Measurements from ENCODE around the gene CEBPZ. TPM values are rescaled to one million over a fixed set of nuclear protein-coding genes. Genes with fewer than 3 reads are reported as not detected.

Gene CEBPZ
- total and polyA plus RNA-seq, 2 donors (not counting 1 experiment from before 2014, with no cell fraction given) = 19.9 to 48.9 TPM

DNA sequence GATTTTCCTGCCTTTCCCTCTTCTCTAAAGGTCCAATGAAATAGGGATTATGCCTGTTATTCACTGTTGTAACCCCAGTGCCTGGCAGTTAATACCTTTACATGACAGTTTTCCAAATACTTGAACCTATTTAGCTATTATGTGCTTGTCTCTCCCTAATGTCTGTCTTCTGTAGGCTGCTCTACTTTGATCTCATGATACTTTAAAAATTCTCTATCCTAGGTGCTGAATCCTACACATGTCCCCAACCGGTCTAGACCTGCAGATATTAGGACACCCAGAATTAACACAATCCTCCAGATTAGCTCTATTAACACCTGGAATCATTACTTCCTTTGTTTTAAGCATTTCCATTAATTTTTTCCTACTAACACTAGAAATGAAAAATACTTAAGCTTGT, 7.3 kb downstream of the CEBPZ start:
- Histone ChIP-seq H3K27me3 (ENCODE audit: control insufficient read depth, insufficient read depth, low read length) (no peaks in the 10 kb centered on the region), H3K27ac (ENCODE audit: insufficient read depth, low read length) (no peak overlapping the region), H3K9ac (ENCODE audit: insufficient read depth, low read length) (no peak overlapping the region), H3K9me3 (ENCODE audit: control insufficient read depth, insufficient read depth, low read depth, low read length) (no peaks in the 10 kb centered on the region), H3K4me3 (replicated peaks in 1 of 4; ENCODE audit: control extremely low read depth in 1 of 4, insufficient read depth in 1 of 4, low read depth in 3 of 4, low read length in 4 of 4) (no peak overlapping the region), H3K4me2 (ENCODE audit: extremely low read depth, insufficient read depth, low read length) (no peak overlapping the region), H3K79me2 (ENCODE audit: control insufficient read depth, insufficient read depth, low read length) (peaks cover 27% of the 10 kb centered on the region), H3K4me1 (ENCODE audit: control insufficient read depth, extremely low read depth, insufficient read depth, low read length) (no peaks in the 10 kb centered on the region), H2AFZ (ENCODE audit: low read length) (no peak overlapping the region), H4K20me1 (ENCODE audit: control insufficient read depth, extremely low read depth, insufficient read depth, low read length) (no peaks in the 10 kb centered on the region), H3K36me3 (ENCODE audit: control insufficient read depth, insufficient read depth, low read length) (peaks cover 12% of the 10 kb centered on the region)
- DNase-seq (ENCODE audit: low read depth in 2 of 2) = no peak
- TF ChIP-seq, protein P1, sequence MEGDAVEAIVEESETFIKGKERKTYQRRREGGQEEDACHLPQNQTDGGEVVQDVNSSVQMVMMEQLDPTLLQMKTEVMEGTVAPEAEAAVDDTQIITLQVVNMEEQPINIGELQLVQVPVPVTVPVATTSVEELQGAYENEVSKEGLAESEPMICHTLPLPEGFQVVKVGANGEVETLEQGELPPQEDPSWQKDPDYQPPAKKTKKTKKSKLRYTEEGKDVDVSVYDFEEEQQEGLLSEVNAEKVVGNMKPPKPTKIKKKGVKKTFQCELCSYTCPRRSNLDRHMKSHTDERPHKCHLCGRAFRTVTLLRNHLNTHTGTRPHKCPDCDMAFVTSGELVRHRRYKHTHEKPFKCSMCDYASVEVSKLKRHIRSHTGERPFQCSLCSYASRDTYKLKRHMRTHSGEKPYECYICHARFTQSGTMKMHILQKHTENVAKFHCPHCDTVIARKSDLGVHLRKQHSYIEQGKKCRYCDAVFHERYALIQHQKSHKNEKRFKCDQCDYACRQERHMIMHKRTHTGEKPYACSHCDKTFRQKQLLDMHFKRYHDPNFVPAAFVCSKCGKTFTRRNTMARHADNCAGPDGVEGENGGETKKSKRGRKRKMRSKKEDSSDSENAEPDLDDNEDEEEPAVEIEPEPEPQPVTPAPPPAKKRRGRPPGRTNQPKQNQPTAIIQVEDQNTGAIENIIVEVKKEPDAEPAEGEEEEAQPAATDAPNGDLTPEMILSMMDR (conservative IDR thresholded peaks at IDR 0.05 in 1 of 2, IDR thresholded peaks at IDR 0.05 in 1 of 2; ENCODE audit: low read depth in 1 of 2, low read length in 2 of 2) = no peak
- no peak for TF ChIP-seq EZH2 (IDR thresholded peaks at IDR 0.05; ENCODE audit: low read length, missing control alignments)

DNA sequence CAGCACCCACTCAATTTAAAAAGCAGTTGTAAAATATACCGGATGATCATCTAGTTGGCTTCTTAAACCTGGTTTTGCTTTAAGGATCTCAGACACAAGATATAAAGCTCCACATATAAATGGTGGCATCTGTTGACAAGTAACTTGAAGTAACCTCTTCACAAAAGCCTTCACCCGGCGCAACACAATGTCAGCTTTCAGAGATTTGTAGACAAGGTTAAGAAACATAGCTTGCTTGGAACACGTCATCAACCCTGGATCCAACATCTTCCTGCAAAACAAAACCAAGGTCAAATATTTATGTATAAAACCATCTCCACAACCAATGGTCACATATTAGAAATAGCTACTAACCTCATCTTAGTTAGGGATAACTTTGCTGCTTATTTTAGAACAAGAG, 8.3 kb downstream of the CEBPZ start:
- no peak for DNase-seq (ENCODE audit: low read depth in 2 of 2)
- TF ChIP-seq EZH2 (IDR thresholded peaks at IDR 0.05; ENCODE audit: low read length, missing control alignments) = no peak
- TF ChIP-seq, protein P1 (conservative IDR thresholded peaks at IDR 0.05 in 1 of 2, IDR thresholded peaks at IDR 0.05 in 1 of 2; ENCODE audit: low read depth in 1 of 2, low read length in 2 of 2) = no peak
- H3K79me2 ChIP-seq (ENCODE audit: control insufficient read depth, insufficient read depth, low read length) = peaks cover 18% of the 10 kb centered on the region

DNA sequence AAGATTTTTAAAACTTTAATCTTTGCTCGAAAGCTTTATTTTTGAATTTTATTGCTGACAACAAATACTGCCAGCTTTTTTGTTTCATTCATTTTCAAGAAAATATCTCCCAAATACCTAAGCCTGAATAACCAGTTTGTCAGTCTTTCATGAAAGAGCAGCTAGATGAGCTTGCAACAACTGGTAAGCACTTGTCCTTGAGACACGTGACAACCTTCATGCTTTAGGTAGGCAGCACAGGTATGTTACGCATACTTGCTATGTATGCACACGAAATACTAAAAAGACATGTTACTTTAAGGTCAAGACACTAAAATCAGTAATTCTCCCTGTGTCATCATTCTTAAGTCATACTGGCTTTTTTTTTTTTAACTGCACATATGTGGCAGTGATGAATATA, 12.3 kb downstream of the CEBPZ start:
- Histone ChIP-seq H3K79me2 (ENCODE audit: control insufficient read depth, insufficient read depth, low read length) (no peaks in the 10 kb centered on the region), H3K36me3 (ENCODE audit: control insufficient read depth, insufficient read depth, low read length) (peaks cover 1% of the 10 kb centered on the region)

More for the DNA sequence above, 8.3 kb downstream of the CEBPZ start:
- Histone ChIP-seq H4K20me1 (ENCODE audit: control insufficient read depth, extremely low read depth, insufficient read depth, low read length) (no peaks in the 10 kb centered on the region), H3K4me1 (ENCODE audit: control insufficient read depth, extremely low read depth, insufficient read depth, low read length) (no peaks in the 10 kb centered on the region), H3K4me3 (replicated peaks in 1 of 4; ENCODE audit: control extremely low read depth in 1 of 4, insufficient read depth in 1 of 4, low read depth in 3 of 4, low read length in 4 of 4) (no peak overlapping the region), H3K9me3 (ENCODE audit: control insufficient read depth, insufficient read depth, low read depth, low read length) (no peaks in the 10 kb centered on the region), H3K9ac (ENCODE audit: insufficient read depth, low read length) (no peak overlapping the region), H3K36me3 (ENCODE audit: control insufficient read depth, insufficient read depth, low read length) (peaks cover 6% of the 10 kb centered on the region), H3K27ac (ENCODE audit: insufficient read depth, low read length) (no peak overlapping the region), H3K27me3 (ENCODE audit: control insufficient read depth, insufficient read depth, low read length) (no peaks in the 10 kb centered on the region), H3K4me2 (ENCODE audit: extremely low read depth, insufficient read depth, low read length) (no peak overlapping the region), H2AFZ (ENCODE audit: low read length) (no peak overlapping the region)

More for the DNA sequence above, 12.3 kb downstream of the CEBPZ start:
- Histone ChIP-seq H2AFZ (ENCODE audit: low read length) (no peak overlapping the region), H3K4me2 (ENCODE audit: extremely low read depth, insufficient read depth, low read length) (no peak overlapping the region), H3K27me3 (ENCODE audit: control insufficient read depth, insufficient read depth, low read length) (no peaks in the 10 kb centered on the region), H3K27ac (ENCODE audit: insufficient read depth, low read length) (no peak overlapping the region), H3K4me3 (replicated peaks in 1 of 4; ENCODE audit: control extremely low read depth in 1 of 4, insufficient read depth in 1 of 4, low read depth in 3 of 4, low read length in 4 of 4) (no peak overlapping the region), H4K20me1 (ENCODE audit: control insufficient read depth, extremely low read depth, insufficient read depth, low read length) (no peaks in the 10 kb centered on the region), H3K9ac (ENCODE audit: insufficient read depth, low read length) (no peak overlapping the region), H3K9me3 (ENCODE audit: control insufficient read depth, insufficient read depth, low read depth, low read length) (no peaks in the 10 kb centered on the region), H3K4me1 (ENCODE audit: control insufficient read depth, extremely low read depth, insufficient read depth, low read length) (no peaks in the 10 kb centered on the region)
- TF ChIP-seq EZH2 (IDR thresholded peaks at IDR 0.05; ENCODE audit: low read length, missing control alignments) = no peak
- TF ChIP-seq, protein P1 (conservative IDR thresholded peaks at IDR 0.05 in 1 of 2, IDR thresholded peaks at IDR 0.05 in 1 of 2; ENCODE audit: low read depth in 1 of 2, low read length in 2 of 2) = no peak
- DNase-seq (ENCODE audit: low read depth in 2 of 2) = no peak
